NCI-H1930 (cell line): Measurements from ENCODE around the gene KIAA1217.

ENCODE experiments used
- DNase-seq, 2 experiments: peaks; one replicate each; lab custom pipeline; 2025; lab: John Stamatoyannopoulos, UW

The KIAA1217 gene

DNA sequence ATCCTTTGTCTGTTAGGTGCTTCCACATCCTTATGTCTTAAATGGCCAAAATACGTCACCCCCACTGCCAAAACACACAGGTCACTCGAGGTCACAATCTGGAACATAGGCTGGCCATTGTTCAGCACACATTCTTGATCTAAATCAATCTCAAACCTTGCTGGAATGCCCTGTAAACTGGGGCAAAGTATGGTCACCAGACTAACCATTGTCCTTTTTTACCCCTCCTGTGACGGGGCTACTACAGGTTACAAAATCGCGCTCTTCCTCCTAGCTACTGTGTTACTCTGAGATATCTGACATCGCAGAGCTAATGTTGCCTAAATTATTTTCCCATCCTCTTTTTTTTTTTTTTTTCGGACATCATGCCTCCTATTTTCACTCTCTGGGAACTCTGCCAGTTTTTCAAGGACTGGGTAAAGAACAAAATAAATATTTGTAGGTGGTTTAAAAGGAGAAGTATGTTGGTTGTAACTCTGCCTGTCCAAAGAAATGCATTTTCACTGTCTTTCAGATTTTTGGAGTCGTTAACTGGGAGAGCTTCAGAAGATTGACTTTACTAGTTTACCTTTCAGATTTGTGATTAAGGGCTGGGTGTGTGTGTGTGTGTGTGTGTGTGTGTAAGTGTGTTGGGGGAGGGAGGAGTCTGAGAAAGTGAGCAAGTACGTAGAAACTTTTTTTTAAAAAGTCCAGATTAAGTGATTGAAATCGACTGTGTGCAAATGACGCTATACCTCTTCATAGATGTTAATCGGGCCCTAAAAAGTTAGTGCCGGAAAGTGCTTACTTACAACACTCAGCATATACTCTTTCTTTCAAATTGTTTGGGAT, 942 bp upstream of the KIAA1217 start:
- no peak for DNase-seq

DNA sequence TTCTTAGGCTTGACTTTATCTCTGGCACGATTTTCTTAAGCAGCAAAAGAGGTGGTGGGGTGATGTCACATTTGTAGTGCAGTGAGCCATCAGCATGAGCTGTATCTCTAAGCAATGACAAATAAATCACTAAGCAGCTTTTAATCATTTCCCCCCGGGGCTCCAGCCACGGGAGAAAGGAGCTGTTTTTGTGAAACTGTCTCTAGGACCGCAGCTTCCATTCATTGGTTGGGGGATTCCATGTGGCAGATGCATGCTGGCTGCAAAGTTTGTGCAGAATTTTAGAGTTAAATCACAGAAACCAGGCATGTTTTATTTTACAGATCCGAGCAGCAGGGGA, 464 bp downstream of the KIAA1217 start:
- no peak for DNase-seq

DNA sequence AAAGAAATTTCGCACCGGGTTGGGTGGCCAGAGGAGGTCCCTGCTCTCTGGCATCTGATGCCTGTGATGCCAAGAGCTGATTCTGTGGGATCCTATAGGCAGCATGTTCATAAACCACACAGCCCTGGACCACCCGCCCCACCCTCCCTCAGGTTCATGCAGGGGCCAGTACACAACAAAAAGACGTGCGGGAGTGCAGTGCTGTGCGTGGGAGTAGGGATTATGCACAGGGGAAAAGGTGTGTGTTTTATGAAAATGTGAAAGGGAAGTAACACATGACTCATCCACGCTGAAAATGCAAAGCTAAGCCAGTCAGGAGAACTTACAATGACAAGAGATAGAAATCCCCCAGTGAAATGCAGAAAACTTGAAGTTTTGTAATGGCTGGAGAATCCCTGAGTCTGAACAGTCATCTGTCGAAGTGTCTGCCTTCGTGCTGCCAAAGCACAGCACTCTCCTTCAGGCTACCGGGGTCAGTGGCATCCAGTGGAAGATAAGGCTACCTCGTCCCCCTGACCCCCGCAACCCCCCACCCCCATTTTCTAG, 1.1 kb downstream of the KIAA1217 start:
- no peak for DNase-seq

DNA sequence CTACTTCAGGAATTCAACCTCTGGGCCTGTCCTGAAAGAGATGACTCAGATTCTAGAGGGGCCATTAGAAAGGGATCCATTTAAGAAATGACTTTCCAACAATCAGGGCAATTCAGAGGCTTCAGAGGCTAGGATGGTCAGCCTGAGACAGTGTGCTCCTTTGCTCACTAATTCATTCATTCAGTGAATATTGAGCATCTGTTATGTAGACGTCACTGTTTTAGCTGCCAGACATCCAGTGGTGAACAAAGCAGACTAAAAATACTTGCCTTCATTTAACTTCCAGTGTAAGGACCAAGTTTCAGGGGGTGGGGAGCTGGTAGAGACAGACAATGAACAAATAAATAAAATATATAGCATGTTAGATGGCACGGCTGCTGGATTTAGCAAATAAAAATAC, 1.6 kb downstream of the KIAA1217 start:
- DNase-seq = no peak

DNA sequence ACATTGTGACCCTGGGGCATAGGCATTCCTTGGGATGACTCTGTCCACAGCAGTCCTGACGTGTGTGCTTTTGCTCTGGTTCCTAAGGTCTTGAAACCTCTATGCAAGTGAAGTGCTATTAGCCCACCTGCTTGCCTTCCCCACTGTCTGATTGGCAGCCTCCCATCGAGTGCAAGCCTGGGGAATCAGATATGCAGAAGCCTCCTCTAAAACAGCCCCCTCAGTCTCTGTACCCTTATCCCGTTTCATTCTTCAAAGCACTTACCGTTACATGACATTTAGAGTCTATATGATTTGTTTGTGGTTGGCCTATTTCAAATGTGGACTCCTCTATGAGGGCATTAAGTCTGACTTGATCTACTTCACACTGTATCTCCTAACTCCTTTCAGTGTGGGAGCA, 4.3 kb downstream of the KIAA1217 start:
- DNase-seq = no peak

DNA sequence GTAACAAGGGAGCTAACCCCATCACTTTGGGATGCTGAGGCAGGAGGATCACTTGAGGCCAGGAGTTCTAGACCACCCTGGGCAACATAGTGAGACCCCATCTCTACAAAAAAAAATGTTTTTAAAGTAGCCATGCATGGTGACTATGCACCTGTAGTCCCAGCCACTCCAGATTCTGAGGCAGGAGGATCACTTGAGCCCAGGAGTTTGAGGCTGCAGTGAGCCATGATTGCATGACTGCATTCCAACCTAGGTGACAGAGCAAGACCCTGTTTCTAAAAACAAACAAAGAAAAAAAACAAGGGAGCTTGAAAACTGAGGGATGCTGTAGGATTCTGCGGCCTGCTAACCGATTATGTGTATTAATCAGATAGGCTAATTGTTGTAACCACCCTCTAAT, 4.9 kb downstream of the KIAA1217 start:
- no peak for DNase-seq

DNA sequence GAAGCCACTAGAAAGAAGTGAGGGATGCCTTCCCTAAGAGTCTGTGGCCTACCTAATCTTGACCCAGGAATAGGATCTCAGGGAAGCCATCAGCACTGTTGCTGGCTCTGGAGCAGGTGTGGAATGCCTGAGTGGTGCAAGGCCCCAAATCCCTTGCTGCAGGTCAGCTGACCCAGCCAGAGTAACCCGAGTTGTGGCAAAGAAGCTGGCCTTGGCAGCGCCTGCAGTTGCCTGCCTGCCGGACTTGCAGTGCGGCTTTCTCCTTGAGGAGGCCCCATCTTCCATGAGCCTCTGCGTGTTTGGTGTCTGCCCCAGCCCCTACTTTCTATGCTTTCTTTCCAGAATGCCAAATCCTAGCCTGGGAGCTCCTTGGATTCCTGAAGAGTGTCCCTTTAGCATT, 5.8 kb downstream of the KIAA1217 start:
- no peak for DNase-seq

DNA sequence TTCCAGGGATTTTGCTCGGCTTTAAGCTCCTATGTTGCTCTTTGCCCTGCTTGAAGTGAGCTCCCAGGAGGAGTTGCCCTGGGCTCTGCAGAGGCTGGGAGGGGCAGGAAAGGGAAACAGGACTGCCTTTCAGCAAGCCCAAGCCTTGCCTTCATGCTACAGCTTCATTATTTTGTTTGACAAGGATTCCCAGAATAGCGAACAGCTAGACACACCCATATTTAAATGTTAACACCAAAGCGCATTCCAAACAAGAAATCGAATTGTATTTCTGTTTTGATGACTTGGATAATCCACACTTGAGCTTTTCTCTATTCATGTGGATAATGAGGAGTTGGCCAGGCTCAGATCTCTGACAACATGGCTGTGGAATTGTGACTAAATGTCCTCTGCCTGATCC, 6.3 kb downstream of the KIAA1217 start:
- DNase-seq = no peak

DNA sequence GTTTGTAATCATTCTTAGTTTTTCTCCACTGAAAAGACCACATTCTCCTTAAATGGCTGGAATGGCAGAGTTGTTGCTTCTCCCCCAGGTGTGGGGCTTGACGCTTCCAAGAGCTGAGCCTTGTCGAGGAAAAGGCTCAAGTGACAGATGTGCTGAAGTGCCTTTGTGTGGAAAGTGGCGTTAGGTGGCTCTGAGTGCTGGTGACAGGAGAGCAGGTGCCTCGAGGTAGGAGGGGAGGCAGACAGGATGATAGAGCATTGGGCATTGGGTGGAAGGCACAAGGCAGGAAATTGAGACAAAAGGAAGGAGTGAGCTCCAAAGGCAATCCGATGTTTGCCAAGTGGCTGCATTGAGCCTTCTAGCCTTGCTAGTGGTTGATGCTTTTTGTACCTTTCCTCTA, 6.7 kb downstream of the KIAA1217 start:
- DNase-seq = no peak

DNA sequence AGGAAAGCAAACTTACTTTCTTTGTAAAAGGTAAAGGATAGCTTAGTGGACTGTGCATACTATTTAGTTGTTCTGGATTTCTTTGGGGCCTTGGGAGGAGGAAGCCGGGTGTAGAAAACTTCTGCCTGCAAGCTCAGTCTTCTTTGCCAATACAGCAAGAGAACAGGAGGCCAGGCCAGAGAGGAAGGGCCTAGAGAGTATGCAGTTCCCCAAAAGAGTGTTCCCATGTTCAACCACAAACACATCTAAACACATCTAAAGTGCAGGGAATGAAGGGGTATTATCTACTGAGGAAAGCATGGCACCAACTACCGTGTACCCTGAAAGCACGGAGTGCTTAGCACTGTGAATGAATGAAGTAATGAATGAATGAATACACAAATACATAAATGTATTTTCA, 11.0 kb downstream of the KIAA1217 start:
- no peak for DNase-seq

DNA sequence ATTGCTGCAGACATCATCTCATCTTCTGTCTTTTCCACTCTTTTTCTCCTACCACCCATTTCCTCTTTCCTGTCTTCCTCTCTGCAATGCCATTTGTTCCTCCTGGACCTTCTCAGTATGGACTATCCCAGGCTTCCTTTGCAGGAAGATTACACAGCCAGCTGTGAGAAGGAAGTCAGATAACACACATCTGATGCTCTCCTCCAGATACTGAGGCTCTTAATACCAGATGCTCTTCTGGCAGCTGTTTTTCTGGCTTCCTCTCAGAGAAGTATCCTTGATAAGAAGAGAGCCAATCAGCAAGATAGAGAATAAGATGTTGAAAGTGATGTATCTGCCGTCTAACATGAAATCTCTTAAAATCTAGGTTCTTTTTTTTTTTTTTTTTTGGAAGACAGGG, 14.4 kb downstream of the KIAA1217 start:
- DNase-seq = no peak

DNA sequence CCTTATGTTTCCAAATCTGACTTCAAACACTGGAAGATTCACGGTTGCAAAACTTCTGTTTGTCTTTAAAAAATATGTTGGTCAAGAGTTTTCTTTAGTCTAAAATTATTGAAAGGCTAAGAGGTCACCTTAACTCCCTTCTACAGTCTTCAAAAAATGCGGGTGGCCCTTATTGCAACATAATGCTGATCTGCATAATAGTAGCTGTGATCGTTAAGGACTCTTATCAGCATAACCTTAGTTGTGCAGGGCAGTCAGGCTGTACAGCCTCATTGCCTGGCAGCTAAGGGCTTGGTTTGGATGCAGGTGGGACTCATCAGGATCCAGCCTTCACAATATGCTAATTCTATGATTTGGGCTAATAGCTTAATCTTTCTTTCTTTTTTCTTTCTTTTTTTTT, 15.0 kb downstream of the KIAA1217 start:
- no peak for DNase-seq

DNA sequence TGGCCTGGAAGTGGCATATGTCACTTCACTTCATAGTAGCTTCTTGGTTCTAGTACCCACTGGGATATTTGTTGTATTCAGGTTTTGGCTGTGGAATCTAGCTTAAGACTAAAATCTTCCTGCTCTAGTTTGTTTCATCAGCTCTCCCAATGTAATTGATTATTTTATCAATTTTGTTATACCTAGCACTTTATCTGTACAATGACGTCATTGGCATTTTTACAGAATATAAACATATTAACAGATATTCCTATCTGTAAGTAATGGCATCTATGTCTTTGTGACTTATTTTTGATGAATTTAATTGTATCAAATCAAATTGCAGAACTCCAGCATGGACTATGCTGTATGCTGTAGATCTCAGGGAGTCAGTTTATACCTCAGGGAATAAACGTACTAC, 19.7 kb downstream of the KIAA1217 start:
- DNase-seq = no peak

DNA sequence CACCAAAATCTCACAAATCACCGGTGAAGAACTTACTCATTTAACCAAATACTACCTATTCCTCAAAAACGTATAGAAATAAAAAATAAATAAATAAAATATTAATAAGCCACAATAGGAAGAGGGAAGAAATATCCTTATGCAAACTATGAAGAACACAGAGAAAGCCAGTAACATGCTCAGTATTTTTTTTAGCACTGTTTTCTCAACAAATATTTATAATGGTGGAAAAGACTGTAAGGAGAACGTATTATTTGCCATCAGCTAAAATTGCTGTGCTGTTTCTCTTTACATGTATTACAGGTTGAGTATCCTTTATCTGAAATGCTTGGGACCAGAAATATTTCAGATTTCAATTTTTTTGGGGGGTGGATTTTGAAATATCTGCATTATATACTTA, 21.0 kb downstream of the KIAA1217 start:
- no peak for DNase-seq

DNA sequence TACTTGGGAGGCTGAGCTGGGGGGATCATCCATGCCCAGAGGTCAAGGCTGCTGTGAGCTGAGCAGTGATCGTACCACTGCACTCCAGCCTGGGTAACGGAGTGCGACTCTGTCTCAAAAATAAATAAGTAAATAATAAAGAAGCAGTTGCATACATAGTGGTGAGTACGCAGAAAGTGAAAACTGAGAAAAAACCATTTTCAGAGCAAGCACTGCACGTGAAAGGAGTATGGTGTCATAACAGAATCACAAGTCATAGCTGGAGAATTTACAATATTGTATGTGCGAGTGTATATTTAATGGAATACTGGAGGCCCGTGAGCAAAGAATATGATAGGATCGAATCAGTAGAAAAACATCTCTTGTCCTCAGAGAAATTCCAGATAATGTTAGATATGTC, 22.3 kb downstream of the KIAA1217 start:
- no peak for DNase-seq

DNA sequence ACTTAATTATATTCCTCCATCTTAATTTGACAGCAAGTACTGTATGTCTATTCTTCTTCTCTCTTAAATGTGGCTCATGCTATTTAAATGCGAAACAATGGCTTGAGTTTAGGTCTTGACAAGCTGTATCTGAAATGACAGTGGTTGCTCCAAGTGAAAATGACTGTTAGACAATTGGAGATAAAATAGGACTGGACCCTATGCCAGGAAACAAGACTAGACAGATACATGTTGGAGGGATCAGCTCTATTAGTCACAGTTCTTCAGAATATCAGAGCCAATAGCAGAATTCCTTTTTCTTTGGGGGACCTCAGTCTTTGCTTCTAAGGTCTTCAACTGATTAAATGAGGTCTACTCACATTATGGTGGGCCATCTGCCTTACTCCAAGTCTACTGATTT, 25.8 kb downstream of the KIAA1217 start:
- DNase-seq = no peak

DNA sequence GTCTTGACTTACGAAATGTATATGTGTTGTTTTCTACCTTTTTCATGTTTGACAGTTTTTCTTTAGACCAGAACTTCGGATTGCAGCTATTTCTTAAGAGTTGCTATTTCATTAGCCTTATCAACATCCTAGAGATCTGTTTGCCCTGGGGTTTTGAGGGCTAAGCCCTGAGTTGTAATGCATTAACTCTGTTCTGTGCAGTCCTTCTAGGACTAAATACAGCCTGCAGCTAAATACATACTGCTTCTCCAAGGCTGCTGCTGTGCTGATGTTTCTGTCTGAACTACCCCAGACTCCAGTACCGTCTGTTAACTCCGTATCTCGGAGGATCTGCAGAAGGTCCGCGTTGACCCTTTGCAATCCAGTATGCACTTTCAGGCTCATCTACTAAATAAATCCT, 26.5 kb downstream of the KIAA1217 start:
- DNase-seq = no peak

DNA sequence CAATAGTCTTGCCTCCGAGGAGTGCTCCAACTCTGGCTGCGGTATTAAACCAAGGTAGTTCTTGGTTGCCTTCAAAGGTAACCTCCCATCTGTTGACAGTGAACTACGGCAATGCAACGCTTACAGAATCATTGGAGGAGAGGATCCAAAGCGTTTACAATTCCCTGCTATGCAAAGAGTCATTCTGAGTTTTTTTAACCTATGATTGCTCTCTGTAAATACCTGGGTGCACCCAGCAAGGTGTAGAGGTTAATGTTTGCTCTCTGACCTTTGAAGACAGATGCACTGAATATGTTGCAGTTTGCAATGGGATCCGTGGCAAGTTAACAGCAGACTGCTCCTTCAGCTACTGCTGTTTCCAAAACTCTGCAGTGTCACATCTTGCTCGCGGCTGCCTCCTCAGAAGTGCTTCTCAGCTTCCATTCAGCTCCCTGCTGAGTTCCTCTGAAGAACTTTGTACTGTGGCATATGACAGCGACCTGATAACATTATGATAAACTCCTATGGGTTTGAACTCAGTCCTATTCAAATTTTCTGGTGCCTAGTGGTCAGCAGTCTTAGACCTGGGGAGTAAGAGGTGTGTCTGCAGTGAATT, 29.0 kb downstream of the KIAA1217 start:
- no peak for DNase-seq

DNA sequence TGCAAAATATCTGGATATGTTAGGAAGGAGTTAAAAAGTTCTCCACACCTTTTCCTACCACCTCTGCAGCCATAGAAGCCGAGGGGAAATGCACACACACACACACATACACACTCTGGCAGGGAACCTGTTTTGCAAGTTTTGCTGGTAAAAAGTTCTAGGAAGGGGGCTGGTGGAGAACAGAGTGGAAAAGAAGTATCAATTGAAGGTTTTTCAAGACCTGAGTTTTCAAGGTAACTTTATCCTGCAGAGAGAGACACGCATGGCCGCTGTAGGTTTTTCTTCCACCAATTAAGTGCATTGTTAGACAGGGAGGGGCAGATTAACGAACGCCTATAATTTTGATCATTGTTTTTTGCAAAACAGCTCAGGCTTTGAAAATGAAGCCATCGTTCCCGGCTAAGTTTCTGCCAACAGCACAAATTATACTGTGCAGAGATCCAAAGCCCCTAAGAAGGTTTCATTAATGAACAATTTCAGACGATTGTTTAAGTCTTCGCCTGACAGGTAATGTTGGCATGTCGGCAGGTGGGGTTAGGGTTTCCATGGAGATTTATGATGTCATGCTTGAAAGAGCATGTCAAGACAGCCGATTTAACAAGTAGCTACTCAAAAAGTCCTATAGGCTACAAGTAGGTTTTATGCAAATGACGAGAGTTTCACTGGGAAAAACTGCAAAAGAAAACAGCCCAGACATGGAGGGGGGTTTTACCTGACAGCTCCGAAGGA, 29.7 kb downstream of the KIAA1217 start:
- no peak for DNase-seq

DNA sequence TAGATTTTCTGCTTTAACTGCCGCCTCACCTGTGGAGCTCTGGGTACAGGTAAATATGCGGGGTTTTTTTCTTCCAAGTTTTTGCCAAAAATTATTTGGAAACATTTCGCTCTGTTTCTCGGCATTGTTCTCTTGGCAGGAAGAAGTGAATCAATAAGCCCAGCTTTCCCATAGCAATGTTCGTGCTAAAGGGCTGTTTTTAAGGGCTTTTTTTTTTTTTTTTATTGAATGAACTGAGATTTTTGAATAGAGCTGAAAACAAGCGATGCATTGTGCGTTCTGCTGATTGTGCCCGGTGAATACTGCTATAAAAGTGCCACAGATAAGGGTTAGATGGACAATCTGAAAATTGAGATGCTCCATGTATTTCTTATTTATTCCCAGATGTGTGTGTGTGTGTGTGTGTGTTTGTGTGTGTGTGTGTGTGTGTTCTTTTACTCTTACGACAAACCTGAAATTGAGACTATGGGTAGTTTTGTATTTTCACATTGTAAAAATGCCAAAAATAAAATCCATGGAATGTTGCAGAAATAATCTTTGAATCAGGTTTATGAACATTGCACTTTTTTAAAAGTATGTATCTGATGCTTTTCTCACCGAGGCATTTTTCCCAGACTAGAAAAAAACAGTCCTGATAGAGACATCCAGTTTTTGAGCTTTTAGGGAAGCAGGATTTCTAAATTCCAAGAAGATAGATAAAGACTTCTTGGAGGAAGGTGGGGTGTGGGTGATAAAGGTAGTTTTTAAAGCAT, 30.5 kb downstream of the KIAA1217 start:
- DNase-seq = no peak

DNA sequence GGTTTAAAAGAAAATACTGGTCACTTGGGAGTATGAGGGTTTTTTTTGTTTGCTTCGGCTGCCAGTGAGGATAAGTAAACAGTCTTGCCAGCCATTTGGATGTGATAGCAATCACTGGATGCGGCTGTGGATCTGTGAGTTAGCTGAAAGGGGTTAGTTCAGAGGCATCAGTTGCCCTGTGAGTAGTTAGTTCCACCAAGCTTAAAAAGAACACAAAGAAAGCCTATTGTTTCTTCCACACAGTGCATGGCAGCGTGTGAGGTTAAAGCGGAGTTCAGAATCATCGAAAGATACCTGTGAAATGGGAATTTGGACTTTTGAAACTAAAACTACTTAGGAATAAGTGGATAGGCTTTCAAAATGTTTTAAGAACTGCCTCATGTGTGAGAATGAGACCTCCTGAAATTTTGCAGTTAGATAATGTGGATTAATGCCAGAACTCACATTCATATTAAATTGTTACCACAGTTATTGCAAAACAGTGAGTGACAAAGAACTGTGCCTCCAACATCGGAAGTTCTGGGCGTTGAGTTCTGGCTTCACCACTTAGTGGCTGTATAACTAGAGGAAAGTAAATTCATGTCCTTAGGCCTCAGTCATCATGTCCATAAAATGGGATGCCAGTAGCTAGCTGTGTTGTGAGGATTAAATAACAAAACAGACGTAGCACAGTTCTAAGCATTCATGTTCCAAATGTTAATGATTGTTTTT, 31.3 kb downstream of the KIAA1217 start:
- no peak for DNase-seq

DNA sequence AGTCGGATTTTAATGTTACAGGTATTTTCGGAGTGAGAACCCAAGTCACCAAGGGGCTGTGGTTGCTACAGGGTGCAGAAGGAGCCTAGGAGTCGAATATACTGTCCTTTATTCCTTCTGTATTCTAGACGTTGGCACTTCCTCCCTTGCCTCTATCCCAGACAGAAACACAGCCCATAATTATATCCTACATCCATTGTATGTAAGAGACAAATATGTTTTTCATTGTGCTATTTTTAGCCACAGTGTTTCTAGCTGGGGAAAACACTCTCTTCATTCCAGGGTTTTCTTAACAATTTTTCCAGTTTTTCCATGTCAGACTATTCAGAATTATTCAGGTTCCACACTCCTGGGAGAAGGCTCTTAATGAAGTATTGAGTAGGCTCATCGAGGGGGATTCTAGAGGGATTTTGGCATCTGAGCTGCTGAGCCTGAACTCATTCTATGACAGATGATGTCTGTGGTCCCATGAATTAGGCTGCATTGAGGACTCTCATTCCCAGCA, 32.6 kb downstream of the KIAA1217 start:
- no peak for DNase-seq
